Measurements from ENCODE around the gene RPIA. TPM values are rescaled to one million over a fixed set of nuclear protein-coding genes. Genes with fewer than 3 reads are reported as not detected.

RPIA gene
- total and polyA plus RNA-seq, 2 of the 4 experiments (the other 2 are of a cell fraction): 4.1 to 8.6 TPM

GRCh38 chr2:88668862-88669261 is 22.6 kb upstream of the RPIA start:
- ChIA-PET POLR2A (ENCODE audit: unreplicated experiment) (no interaction called here), CTCF (interaction anchor here (0.9 to 2.3 kb wide), 5 partner anchors 12 to 86 kb away, joined by 3 to 11 read pairs (median 4); no protein-coding TSS in a partner anchor)
- Histone ChIP-seq H4K91ac (ENCODE audit: insufficient read depth, low read depth, low read length) (no peak overlapping the region), H2BK120ac (ENCODE audit: low read depth, low read length) (no peak overlapping the region), H3K4me3 (ENCODE audit: insufficient read depth, low read depth, low read length) (no peak overlapping the region), H2BK5ac (ENCODE audit: low read depth, low read length, poor library complexity, severe bottlenecking) (no peak overlapping the region), H4K5ac (ENCODE audit: low read depth, low read length) (no peak overlapping the region), H3K79me1 (ENCODE audit: low read depth in 1 of 2, low read length in 2 of 2) (no peaks in the 10 kb centered on the region), H2AK9ac (replicated peaks; ENCODE audit: low read depth, low read length, poor library complexity) (no peak overlapping the region), H3K23ac (ENCODE audit: low read depth, low read length) (no peak overlapping the region; the same call in 1 of the 2 replicates), H3K4me1 (ENCODE audit: control insufficient read depth, insufficient read depth, low read length) (no peaks in the 10 kb centered on the region), H3K9me3 (ENCODE audit: control insufficient read depth, insufficient read depth, low read length) (no peaks in the 10 kb centered on the region), H3K36me3 (ENCODE audit: control insufficient read depth, insufficient read depth, low read length) (no peaks in the 10 kb centered on the region), H4K8ac (ENCODE audit: low read depth in 2 of 2, low read length in 2 of 2) (no peak overlapping the region), H3K4me2 (ENCODE audit: low read depth, low read length) (no peak overlapping the region), H3K27me3 (ENCODE audit: control insufficient read depth, insufficient read depth, low read length) (peaks cover 8% of the 10 kb centered on the region), H2AFZ (replicated peaks; ENCODE audit: low read length, poor library complexity) (no peak overlapping the region), H3K14ac (replicated peaks; ENCODE audit: low read depth, low read length) (no peak overlapping the region), H2AK5ac (ENCODE audit: low read depth, low read length) (no peak overlapping the region), H3K9me1 (ENCODE audit: insufficient read depth, low read length) (no peaks in the 10 kb centered on the region), H2BK20ac (ENCODE audit: low read depth, low read length) (no peak overlapping the region), H3K9ac (ENCODE audit: low read depth, low read length) (no peak overlapping the region), H4K20me1 (ENCODE audit: insufficient read depth, low read length) (no peaks in the 10 kb centered on the region), H3K4ac (ENCODE audit: low read depth, low read length) (no peak overlapping the region), H3K27ac (ENCODE audit: insufficient read depth, low read length) (no peak overlapping the region), H3K18ac (ENCODE audit: low read depth, low read length) (no peak overlapping the region), H2BK15ac (ENCODE audit: low read depth, low read length) (no peak overlapping the region), H3K56ac (ENCODE audit: extremely low read depth, insufficient read depth, low read length) (no peak overlapping the region)
- in situ Hi-C loops (cut with MboI; ENCODE audit: low sequenced_read_pairs) (loop anchor here (5.0 to 25.0 kb wide), 3 partner anchors 77 to 607 kb away; partner anchors contain the start of genes KRCC1 and SMYD1), dilution Hi-C loops (cut with HindIII; ENCODE audit: low sequenced_read_pairs, unreplicated experiment) (no loop called here), intact Hi-C loops (cut with micrococcal nuclease) (loop anchor here (1.0 kb wide), 1 partner anchor 78 kb away; no protein-coding TSS in a partner anchor)
- DNase-seq: no peak
- ATAC-seq (ENCODE audit: low read depth): no peak
- no CpG with 5 or more reads among the region's 2 CpGs for WGBS, 2 experiments (ENCODE audit: extremely low coverage in 2 of 2, insufficient read length in 1 of 2)
- TF ChIP-seq BHLHE40 (IDR thresholded peaks at IDR 0.05; ENCODE audit: low read depth, low read length): no peak
- BruUV-seq (replicated peaks): no TSS peak
